Fibroblast of skin of right biceps (primary cell): ENCODE measurements around the gene ERCC1.

Experiments
- DNase-seq: peaks from one replicate; pipeline ENCODE4 v3.0.0-alpha.2; 2013

The ERCC1 gene

GRCh38 chr19:45362291-45362690, 61.4 kb downstream of the ERCC1 start:
- DNase-seq, result no peak

- no peak for DNase-seq
Measured at GRCh38 chr19:45361608-45362007, 62.1 kb downstream of the ERCC1 start.

GRCh38 chr19:45358213-45358792, 65.4 kb downstream of the ERCC1 start:
- DNase-seq, result no peak

- DNase-seq, result no peak
Measured at GRCh38 chr19:45357445-45357783, 66.3 kb downstream of the ERCC1 start.
